ENCODE results near the gene ZZZ3.
"Not testable (repeated sequence)": the region's sequence is repeated elsewhere in the genome, so short reads cannot be mapped to it uniquely, and the experiment has no call there.

Gene ZZZ3

GRCh38 chr1:77682460-77683159 lies at the start of gene ZZZ3:
TSS of gene ZZZ3 (minus strand) at chr1:77682658. CDS start at chr1:77633354, 49,304 bp downstream.
- DNase-seq (ENCODE audit: low read depth in 2 of 2): peak; percentile 81 to 84

DNA sequence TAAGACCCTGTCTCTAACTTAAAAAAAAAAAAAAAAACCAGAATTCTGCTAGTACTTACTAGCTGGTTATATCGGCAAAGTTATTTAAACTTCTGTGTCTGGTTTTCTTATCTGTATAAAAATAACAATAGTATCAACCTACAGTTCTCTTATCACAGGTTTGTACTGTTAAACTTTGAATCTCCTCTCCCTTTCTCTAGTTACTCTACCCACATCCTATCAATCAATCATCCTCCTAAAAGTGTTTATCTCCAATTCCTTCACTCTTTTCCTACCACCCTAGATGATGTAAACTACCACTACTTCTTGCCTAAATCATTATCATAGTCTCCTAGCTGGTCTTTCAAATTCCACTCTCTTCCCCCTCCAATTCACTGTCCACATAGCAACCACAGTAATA lies 49.6 kb upstream of the ZZZ3 start:
- no peak for DNase-seq (ENCODE audit: low read depth in 2 of 2)

DNA sequence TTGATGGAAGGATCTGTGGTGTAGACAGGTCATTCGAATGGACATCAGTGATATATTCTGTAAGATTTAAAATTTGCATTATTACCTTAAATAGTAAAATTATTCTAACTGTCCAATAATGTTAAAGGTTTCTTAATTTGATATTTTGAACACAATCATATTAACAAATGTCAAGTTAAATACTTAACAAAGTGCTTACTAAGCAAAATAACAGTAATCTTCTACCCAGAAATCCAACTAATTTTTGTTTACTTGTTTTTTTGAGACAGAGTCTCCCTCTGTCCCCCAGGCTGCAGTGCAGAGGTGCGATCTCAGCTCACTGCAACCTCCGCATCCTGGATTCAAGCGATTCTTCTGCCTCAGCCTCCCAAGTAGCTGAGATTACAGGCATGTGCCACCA lies 43.2 kb upstream of the ZZZ3 start:
- no peak for DNase-seq (ENCODE audit: low read depth in 2 of 2)

DNA sequence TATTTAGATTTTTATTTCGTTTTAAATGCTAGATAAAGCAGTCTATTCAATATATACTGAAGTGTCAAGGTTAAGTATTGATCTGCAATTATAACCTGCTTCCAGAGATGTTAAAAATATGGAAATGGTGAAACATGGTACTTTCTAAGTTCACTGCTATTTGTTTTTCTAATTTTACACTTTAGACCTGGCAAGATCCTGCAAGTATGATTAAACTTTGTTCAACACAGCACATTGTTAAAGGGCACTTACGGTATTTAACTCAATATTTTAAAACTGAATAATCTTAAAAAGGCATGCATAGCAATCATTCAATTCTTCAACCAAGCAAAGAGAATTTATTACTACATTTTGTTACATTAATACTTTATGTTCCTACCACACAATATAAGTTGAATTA lies 35.7 kb upstream of the ZZZ3 start:
- no peak for DNase-seq (ENCODE audit: low read depth in 2 of 2)

- DNase-seq (ENCODE audit: low read depth in 2 of 2): no peak
These were observed 33.6 kb upstream of the ZZZ3 start for GRCh38 chr1:77716065-77716464.

- no peak for DNase-seq (ENCODE audit: low read depth in 2 of 2)
These were observed 27.3 kb upstream of the ZZZ3 start for GRCh38 chr1:77709727-77710126.

GRCh38 chr1:77706321-77706720 lies 23.9 kb upstream of the ZZZ3 start:
- DNase-seq (ENCODE audit: low read depth in 2 of 2): no peak

DNA sequence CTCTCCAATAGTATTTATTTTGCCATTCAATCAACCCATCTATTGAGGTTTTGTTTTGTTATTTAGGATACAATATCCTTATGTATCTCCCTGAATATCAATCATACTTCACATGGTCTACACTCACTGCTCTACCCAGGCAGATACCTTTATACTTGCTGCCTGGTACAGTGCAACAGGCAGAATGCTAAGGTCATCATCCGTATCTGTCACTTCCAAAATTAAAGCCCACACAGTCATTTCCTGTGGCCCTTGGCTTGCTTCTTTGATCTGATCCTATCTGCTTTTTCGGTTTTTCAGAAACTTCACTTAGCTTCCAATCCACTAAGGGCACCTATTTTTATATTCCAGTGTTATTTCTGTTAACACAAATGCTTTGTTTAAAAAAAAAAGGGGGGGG lies 22.3 kb upstream of the ZZZ3 start:
- DNase-seq (ENCODE audit: low read depth in 2 of 2): no peak

DNA sequence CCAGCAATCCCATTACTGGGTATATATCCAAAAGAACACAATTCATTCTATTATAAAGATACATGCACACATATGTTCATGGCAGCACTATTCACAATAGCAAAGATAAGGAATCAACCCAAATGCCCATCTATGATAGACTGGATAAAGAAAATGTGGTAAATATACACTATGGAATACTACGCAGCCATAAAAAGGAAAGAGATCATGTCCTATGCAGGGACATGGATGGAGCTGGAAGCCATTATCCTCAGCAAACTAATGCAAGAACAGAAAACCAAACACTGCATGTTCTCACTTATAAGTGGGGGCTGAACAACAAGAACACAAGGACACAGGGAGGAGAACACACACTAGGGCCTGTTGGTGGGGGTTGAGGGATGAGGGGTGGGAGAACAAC lies 17.2 kb upstream of the ZZZ3 start:
- DNase-seq (ENCODE audit: low read depth in 2 of 2): not testable (repeated sequence)

GRCh38 chr1:77697441-77697840 lies 15.0 kb upstream of the ZZZ3 start:
- no peak for DNase-seq (ENCODE audit: low read depth in 2 of 2)

DNA sequence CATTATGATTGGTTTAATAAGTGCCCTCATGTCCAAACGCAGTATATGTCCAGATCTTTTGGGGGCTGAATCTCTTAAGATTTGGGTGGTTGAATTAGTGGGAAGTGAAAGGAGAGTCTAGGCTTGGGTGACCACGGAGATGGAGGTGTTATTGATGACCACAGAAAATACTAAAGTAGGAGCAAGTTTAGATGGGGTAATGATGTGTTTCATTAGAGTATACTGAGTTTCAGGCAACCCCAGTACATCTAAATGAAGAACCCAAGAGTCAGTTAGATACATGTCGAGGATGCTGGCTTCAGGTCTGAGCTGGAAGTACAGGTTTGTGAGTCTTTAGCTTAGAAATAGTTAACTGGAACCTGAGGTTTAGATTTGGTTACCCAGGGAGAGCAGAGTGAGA lies 6.5 kb upstream of the ZZZ3 start:
- DNase-seq (ENCODE audit: low read depth in 2 of 2): no peak

DNA sequence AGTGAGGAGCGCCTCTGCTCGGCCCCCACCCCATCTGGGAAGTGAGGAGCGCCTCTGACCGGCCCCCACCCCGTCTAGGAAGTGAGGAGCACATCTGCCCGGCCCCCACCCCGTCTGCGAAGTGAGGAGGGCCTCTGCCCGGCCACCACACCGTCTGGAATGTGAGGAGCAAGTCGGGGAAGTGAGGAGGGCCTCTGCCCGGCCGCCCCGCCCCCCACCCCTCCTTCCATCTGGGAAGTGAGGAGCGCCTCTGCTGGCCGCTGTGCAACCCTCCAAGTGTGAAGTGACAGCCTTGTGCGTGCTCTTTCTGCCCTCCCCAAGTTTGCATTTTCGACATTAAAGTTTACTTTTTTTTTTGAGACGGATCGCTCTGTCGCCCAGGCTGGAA lies 5.1 kb upstream of the ZZZ3 start:
- DNase-seq (ENCODE audit: low read depth in 2 of 2): no peak

DNA sequence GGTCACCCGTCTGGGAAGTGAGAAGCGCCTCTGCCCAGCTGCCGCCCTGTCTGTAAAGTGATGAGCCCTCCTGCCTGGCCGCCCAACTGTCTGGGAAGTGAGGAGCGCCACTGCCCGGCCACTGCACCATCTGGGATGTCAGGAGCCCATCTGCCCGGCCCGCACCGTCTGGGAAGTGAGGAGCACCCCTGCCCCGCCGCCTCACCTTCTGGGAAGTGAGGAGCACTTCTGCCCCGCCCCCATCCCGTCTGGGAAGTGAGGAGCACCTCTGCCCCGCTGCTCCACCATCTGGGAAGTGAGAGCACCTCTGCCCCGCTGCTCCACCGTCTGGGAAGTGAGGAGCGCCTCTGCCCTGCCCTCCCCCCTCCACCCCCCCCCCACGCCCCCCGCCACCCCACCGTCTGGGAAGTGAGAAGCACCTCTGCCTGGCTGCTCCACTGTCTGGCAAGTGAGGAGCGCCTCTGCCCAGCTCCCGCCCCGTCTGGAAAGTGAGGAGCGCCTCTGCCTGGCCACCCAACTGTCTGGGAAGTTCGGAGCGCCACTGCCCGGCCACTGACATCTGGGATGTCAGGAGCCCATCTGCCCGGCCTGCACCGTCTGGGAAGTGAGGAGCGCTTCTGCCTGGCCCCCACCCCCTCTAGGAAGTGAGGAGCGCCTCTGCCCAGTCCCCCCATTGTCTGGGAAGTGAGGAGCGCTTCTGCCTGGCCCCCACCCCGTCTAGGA lies 4.5 kb upstream of the ZZZ3 start:
- no peak for DNase-seq (ENCODE audit: low read depth in 2 of 2)

DNA sequence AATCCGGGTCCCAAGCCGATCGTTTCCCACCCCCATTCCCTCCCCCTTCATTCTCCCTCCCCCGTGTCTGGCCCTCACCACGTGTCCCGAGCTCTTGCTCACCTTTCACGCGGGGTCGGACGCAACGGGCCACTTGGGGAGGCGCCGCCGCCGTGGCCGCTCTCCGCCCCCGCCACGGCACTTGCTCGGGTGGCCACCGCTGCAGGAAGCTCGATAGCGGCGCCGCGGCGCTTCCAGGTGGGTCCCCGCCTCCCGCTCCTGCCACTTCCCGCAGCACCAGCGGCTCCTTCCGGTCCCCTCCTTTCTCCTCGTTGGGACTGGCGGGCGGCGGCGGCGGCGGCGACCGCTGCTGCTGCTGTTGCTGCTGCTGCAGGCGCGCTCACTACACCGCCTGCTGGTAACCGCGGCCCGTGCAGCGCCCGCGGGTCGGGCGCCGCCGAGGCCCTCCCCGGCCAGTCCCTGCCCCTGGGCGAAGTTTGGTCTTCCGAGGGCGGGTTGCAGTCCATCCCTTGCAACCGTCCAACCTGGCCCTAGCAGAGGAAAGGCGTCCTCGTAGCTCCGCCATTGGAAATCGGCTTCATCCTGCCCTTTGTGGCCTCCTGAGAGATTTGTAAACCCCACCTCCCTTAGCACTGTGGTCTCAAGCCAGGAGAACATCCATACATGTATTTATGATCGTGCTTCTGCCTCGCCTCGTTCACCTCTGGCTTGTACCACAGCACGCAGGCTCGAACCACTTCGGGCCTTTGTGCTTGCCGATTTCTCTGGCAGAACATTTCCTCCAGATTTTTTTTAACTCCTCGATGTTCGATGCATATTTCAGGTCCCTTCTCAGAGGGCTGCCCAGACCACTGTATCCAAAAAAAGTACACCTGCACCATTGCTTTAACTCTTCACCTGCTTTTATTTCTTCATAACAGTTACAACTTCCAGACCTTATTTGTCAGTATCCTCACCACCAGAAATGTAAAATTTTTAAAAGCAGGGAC lies 996 bp upstream of the ZZZ3 start:
- peak; percentile 73 to 77 for DNase-seq (ENCODE audit: low read depth in 2 of 2)

- no peak for DNase-seq (ENCODE audit: low read depth in 2 of 2)
These were observed 2.3 kb downstream of the ZZZ3 start for GRCh38 chr1:77680173-77680572.

- no peak for DNase-seq (ENCODE audit: low read depth in 2 of 2)
These were observed 3.5 kb downstream of the ZZZ3 start for GRCh38 chr1:77678660-77679610.

DNA sequence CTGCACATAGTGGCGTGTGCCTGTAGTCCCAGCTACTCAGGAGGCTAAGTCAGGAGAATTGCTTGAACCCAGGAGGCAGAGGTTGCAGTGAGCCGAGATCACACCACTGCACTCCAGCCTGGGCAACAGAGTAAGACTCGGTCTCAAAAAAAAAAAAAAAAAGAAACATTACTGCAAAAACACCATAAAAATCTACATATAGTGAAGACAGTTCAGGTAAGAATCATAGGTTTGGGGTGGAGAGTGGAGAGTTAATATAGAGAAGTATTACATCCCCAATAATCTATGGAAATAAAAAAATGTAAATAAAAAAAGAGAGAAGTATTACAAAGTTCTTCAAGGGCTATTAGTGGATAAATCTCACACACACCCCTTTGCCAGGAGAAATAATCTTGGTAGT lies 7.7 kb downstream of the ZZZ3 start:
- DNase-seq (ENCODE audit: low read depth in 2 of 2): not testable (repeated sequence)

GRCh38 chr1:77673716-77674355 lies 8.6 kb downstream of the ZZZ3 start:
- no peak for DNase-seq (ENCODE audit: low read depth in 2 of 2)

GRCh38 chr1:77673030-77673429 lies 9.4 kb downstream of the ZZZ3 start:
- DNase-seq (ENCODE audit: low read depth in 2 of 2): no peak

DNA sequence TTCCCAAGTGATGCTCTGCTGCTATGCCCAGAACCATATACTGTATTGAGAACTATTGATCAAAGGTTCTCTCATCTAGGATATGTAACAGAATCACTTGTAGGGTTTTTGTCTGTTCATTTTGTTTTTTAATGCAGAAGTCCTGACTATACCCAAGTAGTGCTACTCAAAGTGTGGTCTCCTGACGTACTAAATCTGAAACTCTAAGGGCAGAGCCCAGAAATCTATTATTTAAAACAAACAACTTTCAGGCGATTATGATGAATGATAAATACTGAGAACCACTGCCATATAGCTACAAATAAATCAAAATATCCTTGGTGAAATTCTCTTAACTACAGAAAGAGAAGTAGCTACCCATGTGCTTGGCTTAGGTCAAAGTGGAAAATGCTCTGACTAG lies 10.1 kb downstream of the ZZZ3 start:
- DNase-seq (ENCODE audit: low read depth in 2 of 2): no peak

- no peak for DNase-seq (ENCODE audit: low read depth in 2 of 2)
These were observed 10.6 kb downstream of the ZZZ3 start for GRCh38 chr1:77671836-77672235.

Data from stimulated activated CD4-positive, alpha-beta T cell treated with anti-CD3 and anti-CD28 coated beads, Interleukin-1b, Interleukin-23, amount 100 ng/mL, for 1 hour (primary cell).